Left renal pelvis (tissue), 4 donors: ENCODE data around the gene ZFP91. TPM values are rescaled to one million over a fixed set of nuclear protein-coding genes. Genes with fewer than 3 reads are reported as not detected.

ENCODE experiments used
- DNase-seq, 4 donors: peaks; one replicate each; pipeline ENCODE4 v3.0.0-alpha.2; 2013; ENCODE audit warnings: low read depth in 4 of 4, low spot score in 3 of 4
- polyA plus RNA-seq, 4 donors: library from polyadenylated mRNA; unstranded; fragments of 120-200 nt; gene quantifications; one replicate each; pipeline ENCODE4 v1.2.1, GENCODE V29; 2013; ENCODE audit not compliant: insufficient read length in 4 of 4

The ZFP91 gene
- polyA plus RNA-seq, 4 donors, result 57.9 to 72.9 (median 61.2) TPM

GRCh38 chr11:58628446-58628845 is 49.6 kb downstream of the ZFP91 start:
- no peak for DNase-seq

- DNase-seq, result no peak
These were observed 51.0 kb downstream of the ZFP91 start for GRCh38 chr11:58629857-58630256.

GRCh38 chr11:58631378-58631777 is 52.5 kb downstream of the ZFP91 start:
- DNase-seq, result no peak

GRCh38 chr11:58632510-58632909 is 53.6 kb downstream of the ZFP91 start:
- no peak for DNase-seq

- no peak for DNase-seq
These were observed 57.7 kb downstream of the ZFP91 start for GRCh38 chr11:58636587-58636986.

GRCh38 chr11:58637371-58637770 is 58.5 kb downstream of the ZFP91 start:
- DNase-seq, result no peak

GRCh38 chr11:58639103-58639502 is 60.2 kb downstream of the ZFP91 start:
- no peak for DNase-seq

- DNase-seq, result no peak
These were observed 60.8 kb downstream of the ZFP91 start for GRCh38 chr11:58639669-58640068.

GRCh38 chr11:58640386-58641023 is 61.6 kb downstream of the ZFP91 start:
- no peak for DNase-seq

GRCh38 chr11:58641341-58641740 is 62.5 kb downstream of the ZFP91 start:
- DNase-seq, result no peak

- no peak for DNase-seq
These were observed 63.1 kb downstream of the ZFP91 start for GRCh38 chr11:58641803-58642581.

GRCh38 chr11:58645854-58646253 is 67.0 kb downstream of the ZFP91 start:
- no peak for DNase-seq

- no peak for DNase-seq
These were observed 68.4 kb downstream of the ZFP91 start for GRCh38 chr11:58647141-58647699.

- DNase-seq, result no peak
These were observed 69.0 kb downstream of the ZFP91 start for GRCh38 chr11:58647866-58648265.

GRCh38 chr11:58649623-58650022 is 70.8 kb downstream of the ZFP91 start:
- no peak for DNase-seq

GRCh38 chr11:58650496-58650895 is 71.6 kb downstream of the ZFP91 start:
- no peak for DNase-seq

- DNase-seq, result no peak
These were observed 73.9 kb downstream of the ZFP91 start for GRCh38 chr11:58652726-58653280.

GRCh38 chr11:58654079-58654907 is 75.4 kb downstream of the ZFP91 start:
- DNase-seq, result peak; percentile 32 to 46 (median 37)

- no peak for DNase-seq
These were observed 76.0 kb downstream of the ZFP91 start for GRCh38 chr11:58654908-58655296.

- no peak for DNase-seq
These were observed 77.5 kb downstream of the ZFP91 start for GRCh38 chr11:58656348-58656747.

- no peak for DNase-seq
These were observed 79.8 kb downstream of the ZFP91 start for GRCh38 chr11:58658623-58659022.
